Measurements from ENCODE around the gene TBX4.

TBX4 gene

GRCh38 chr17:61442878-61443474, 9.2 kb upstream of the TBX4 start:
- H2BK15ac ChIP-seq (ENCODE audit: low read length) = no peak overlapping the region
- H3K4me2 ChIP-seq (ENCODE audit: insufficient read depth, low read length, poor library complexity, severe bottlenecking) = no peak overlapping the region
- no peak overlapping the region for H2BK5ac ChIP-seq (ENCODE audit: low read length)
- H3K79me1 ChIP-seq (ENCODE audit: low read depth, low read length) = no peaks in the 10 kb centered on the region
- H3K36me3 ChIP-seq (replicated peaks in 1 of 2; ENCODE audit: control insufficient read depth in 2 of 2, insufficient read depth in 2 of 2, low read length in 2 of 2) = no peaks in the 10 kb centered on the region
- no peak overlapping the region for H2BK12ac ChIP-seq (ENCODE audit: low read length)
- no peak overlapping the region for H3K27ac ChIP-seq (replicated peaks; ENCODE audit: low read length)
- H3K9ac ChIP-seq (ENCODE audit: low read depth, low read length, poor library complexity) = no peak overlapping the region
- no CpG with 5 or more reads among the region's 11 CpGs for WGBS, 2 donors (ENCODE audit: extremely low coverage in 2 of 2, insufficient read length in 2 of 2, insufficient replicate concordance in 1 of 2)
- no peak overlapping the region for H4K91ac ChIP-seq (ENCODE audit: low read depth, low read length, poor library complexity)
- H3K4me1 ChIP-seq (ENCODE audit: control insufficient read depth in 2 of 2, insufficient read depth in 1 of 2, low read depth in 1 of 2, low read length in 2 of 2) = peaks cover 0 to 1% of the 10 kb centered on the region in 2 donors
- DNase-seq (ENCODE audit: low spot score) = no peak
- no peak overlapping the region for H3K4me3 ChIP-seq (ENCODE audit: low read length in 2 of 2)
- peaks cover 0 to 55% (median 0%) of the 10 kb centered on the region in 3 experiments for H3K27me3 ChIP-seq (ENCODE audit: control insufficient read depth in 3 of 3, insufficient read depth in 3 of 3, low read depth in 1 of 3, low read length in 3 of 3)
- no peak overlapping the region for H3K14ac ChIP-seq (ENCODE audit: low read length)
- H3K4ac ChIP-seq (ENCODE audit: low read length) = no peak overlapping the region
- H2AFZ ChIP-seq (ENCODE audit: low read length) = no peak overlapping the region
- H3K9me3 ChIP-seq (replicated peaks in 1 of 2; ENCODE audit: control insufficient read depth in 2 of 2, insufficient read depth in 1 of 2, low read depth in 1 of 2, low read length in 2 of 2) = peaks cover 0 to 3% of the 10 kb centered on the region in 2 donors
- no peak overlapping the region for H4K8ac ChIP-seq (ENCODE audit: low read depth, low read length)
- H2BK120ac ChIP-seq (ENCODE audit: low read depth, low read length) = no peak overlapping the region
- H3K23ac ChIP-seq (ENCODE audit: low read depth, low read length, poor library complexity) = no peak overlapping the region
- no peak overlapping the region for H2AK5ac ChIP-seq (ENCODE audit: low read depth, low read length)
- peak overlapping the region; percentile 9 for H3K18ac ChIP-seq (ENCODE audit: low read length)

DNA sequence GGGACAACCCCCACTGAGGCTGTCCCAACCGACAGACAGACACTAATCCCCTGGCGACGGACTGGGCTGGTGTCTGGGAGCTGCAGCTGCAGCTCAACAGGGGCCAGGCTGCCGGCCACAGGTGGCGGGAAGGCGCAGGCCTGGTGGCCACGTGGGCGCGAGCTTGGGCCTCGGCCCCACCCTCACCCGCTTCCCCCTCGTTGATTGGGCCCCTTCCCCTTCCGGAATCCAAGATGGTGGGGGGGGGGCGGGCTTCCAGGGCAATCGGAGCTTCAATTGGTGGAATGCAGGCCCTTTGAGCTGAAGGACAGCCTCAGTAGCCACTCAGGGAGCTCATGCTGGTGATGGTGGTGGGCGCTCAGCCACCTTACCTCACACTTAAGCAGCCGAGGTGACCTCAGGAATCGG, 8.7 kb upstream of the TBX4 start:
- no peak overlapping the region for H2BK15ac ChIP-seq (ENCODE audit: low read length)
- no CpG with 5 or more reads among the region's 18 CpGs for WGBS, 2 donors (ENCODE audit: extremely low coverage in 2 of 2, insufficient read length in 2 of 2, insufficient replicate concordance in 1 of 2)
- H2AFZ ChIP-seq (ENCODE audit: low read length) = no peak overlapping the region

GRCh38 chr17:61444075-61444474, 8.1 kb upstream of the TBX4 start:
- H3K79me1 ChIP-seq (ENCODE audit: low read depth, low read length) = no peaks in the 10 kb centered on the region
- no peak overlapping the region for H3K27ac ChIP-seq (replicated peaks; ENCODE audit: low read length)
- H3K18ac ChIP-seq (ENCODE audit: low read length) = no peak overlapping the region
- no peak for DNase-seq (ENCODE audit: low spot score)
- H2BK15ac ChIP-seq (ENCODE audit: low read length) = no peak overlapping the region
- no peak overlapping the region for H3K9ac ChIP-seq (ENCODE audit: low read depth, low read length, poor library complexity)
- H3K4ac ChIP-seq (ENCODE audit: low read length) = no peak overlapping the region
- no peak overlapping the region for H2AFZ ChIP-seq (ENCODE audit: low read length)
- H4K8ac ChIP-seq (ENCODE audit: low read depth, low read length) = no peak overlapping the region
- H2BK12ac ChIP-seq (ENCODE audit: low read length) = no peak overlapping the region
- H3K23ac ChIP-seq (ENCODE audit: low read depth, low read length, poor library complexity) = no peak overlapping the region
- peaks cover 0 to 1% of the 10 kb centered on the region in 2 donors for H3K4me1 ChIP-seq (ENCODE audit: control insufficient read depth in 2 of 2, insufficient read depth in 1 of 2, low read depth in 1 of 2, low read length in 2 of 2)
- H2AK5ac ChIP-seq (ENCODE audit: low read depth, low read length) = no peak overlapping the region
- no peak overlapping the region for H2BK5ac ChIP-seq (ENCODE audit: low read length)
- no peak overlapping the region for H3K4me3 ChIP-seq (ENCODE audit: low read length in 2 of 2)
- no CpG with 5 or more reads among the region's 13 CpGs for WGBS, 2 donors (ENCODE audit: extremely low coverage in 2 of 2, insufficient read length in 2 of 2, insufficient replicate concordance in 1 of 2)
- H2BK120ac ChIP-seq (ENCODE audit: low read depth, low read length) = no peak overlapping the region
- H3K9me3 ChIP-seq (replicated peaks in 1 of 2; ENCODE audit: control insufficient read depth in 2 of 2, insufficient read depth in 1 of 2, low read depth in 1 of 2, low read length in 2 of 2) = no peaks in the 10 kb centered on the region
- H3K14ac ChIP-seq (ENCODE audit: low read length) = no peak overlapping the region
- no peak overlapping the region for H3K4me2 ChIP-seq (ENCODE audit: insufficient read depth, low read length, poor library complexity, severe bottlenecking)
- peaks cover 0 to 65% (median 0%) of the 10 kb centered on the region in 3 experiments for H3K27me3 ChIP-seq (ENCODE audit: control insufficient read depth in 3 of 3, insufficient read depth in 3 of 3, low read depth in 1 of 3, low read length in 3 of 3)
- no peaks in the 10 kb centered on the region for H3K36me3 ChIP-seq (replicated peaks in 1 of 2; ENCODE audit: control insufficient read depth in 2 of 2, insufficient read depth in 2 of 2, low read length in 2 of 2)
- H4K91ac ChIP-seq (ENCODE audit: low read depth, low read length, poor library complexity) = no peak overlapping the region

More for the DNA sequence above, 8.7 kb upstream of the TBX4 start:
- Histone ChIP-seq H3K4me2 (ENCODE audit: insufficient read depth, low read length, poor library complexity, severe bottlenecking) (no peak overlapping the region), H3K14ac (ENCODE audit: low read length) (no peak overlapping the region), H3K23ac (ENCODE audit: low read depth, low read length, poor library complexity) (no peak overlapping the region), H3K27ac (replicated peaks; ENCODE audit: low read length) (no peak overlapping the region), H2BK5ac (ENCODE audit: low read length) (no peak overlapping the region), H3K36me3 (replicated peaks in 1 of 2; ENCODE audit: control insufficient read depth in 2 of 2, insufficient read depth in 2 of 2, low read length in 2 of 2) (no peaks in the 10 kb centered on the region), H2BK12ac (ENCODE audit: low read length) (no peak overlapping the region), H2BK120ac (ENCODE audit: low read depth, low read length) (no peak overlapping the region), H3K79me1 (ENCODE audit: low read depth, low read length) (no peaks in the 10 kb centered on the region), H3K18ac (ENCODE audit: low read length) (peak overlapping the region; percentile 9), H3K4ac (ENCODE audit: low read length) (no peak overlapping the region), H2AK5ac (ENCODE audit: low read depth, low read length) (no peak overlapping the region), H4K8ac (ENCODE audit: low read depth, low read length) (no peak overlapping the region), H3K9ac (ENCODE audit: low read depth, low read length, poor library complexity) (no peak overlapping the region), H3K27me3 (ENCODE audit: control insufficient read depth in 3 of 3, insufficient read depth in 3 of 3, low read depth in 1 of 3, low read length in 3 of 3) (peaks cover 0 to 60% (median 0%) of the 10 kb centered on the region in 3 experiments), H3K4me3 (ENCODE audit: low read length in 2 of 2) (no peak overlapping the region), H3K4me1 (ENCODE audit: control insufficient read depth in 2 of 2, insufficient read depth in 1 of 2, low read depth in 1 of 2, low read length in 2 of 2) (peaks cover 0 to 1% of the 10 kb centered on the region in 2 donors), H4K91ac (ENCODE audit: low read depth, low read length, poor library complexity) (no peak overlapping the region), H3K9me3 (replicated peaks in 1 of 2; ENCODE audit: control insufficient read depth in 2 of 2, insufficient read depth in 1 of 2, low read depth in 1 of 2, low read length in 2 of 2) (no peaks in the 10 kb centered on the region)
- DNase-seq (ENCODE audit: low spot score) = no peak

- Histone ChIP-seq H3K79me1 (ENCODE audit: low read depth, low read length) (no peaks in the 10 kb centered on the region), H2BK12ac (ENCODE audit: low read length) (no peak overlapping the region), H3K9ac (ENCODE audit: low read depth, low read length, poor library complexity) (no peak overlapping the region), H3K4me2 (ENCODE audit: insufficient read depth, low read length, poor library complexity, severe bottlenecking) (no peak overlapping the region), H2BK120ac (ENCODE audit: low read depth, low read length) (no peak overlapping the region), H3K27ac (replicated peaks; ENCODE audit: low read length) (no peak overlapping the region), H3K4me3 (ENCODE audit: low read length in 2 of 2) (no peak overlapping the region), H4K91ac (ENCODE audit: low read depth, low read length, poor library complexity) (no peak overlapping the region), H2AFZ (ENCODE audit: low read length) (no peak overlapping the region), H3K14ac (ENCODE audit: low read length) (no peak overlapping the region), H3K18ac (ENCODE audit: low read length) (no peak overlapping the region), H2BK5ac (ENCODE audit: low read length) (no peak overlapping the region), H2AK5ac (ENCODE audit: low read depth, low read length) (no peak overlapping the region), H3K27me3 (ENCODE audit: control insufficient read depth in 3 of 3, insufficient read depth in 3 of 3, low read depth in 1 of 3, low read length in 3 of 3) (peaks cover 0 to 71% (median 0%) of the 10 kb centered on the region in 3 experiments), H2BK15ac (ENCODE audit: low read length) (no peak overlapping the region), H3K23ac (ENCODE audit: low read depth, low read length, poor library complexity) (no peak overlapping the region), H3K4ac (ENCODE audit: low read length) (no peak overlapping the region), H4K8ac (ENCODE audit: low read depth, low read length) (no peak overlapping the region), H3K9me3 (replicated peaks in 1 of 2; ENCODE audit: control insufficient read depth in 2 of 2, insufficient read depth in 1 of 2, low read depth in 1 of 2, low read length in 2 of 2) (no peaks in the 10 kb centered on the region), H3K4me1 (ENCODE audit: control insufficient read depth in 2 of 2, insufficient read depth in 1 of 2, low read depth in 1 of 2, low read length in 2 of 2) (peaks cover 0 to 1% of the 10 kb centered on the region in 2 donors), H3K36me3 (replicated peaks in 1 of 2; ENCODE audit: control insufficient read depth in 2 of 2, insufficient read depth in 2 of 2, low read length in 2 of 2) (no peaks in the 10 kb centered on the region)
- DNase-seq (ENCODE audit: low spot score) = no peak
- no CpG with 5 or more reads among the region's 6 CpGs for WGBS, 2 donors (ENCODE audit: extremely low coverage in 2 of 2, insufficient read length in 2 of 2, insufficient replicate concordance in 1 of 2)
These were observed 7.4 kb upstream of the TBX4 start for GRCh38 chr17:61444831-61445230.
